PC-9 (cell line): ENCODE measurements around the gene TAF3.

Experiments used
- CTCF ChIP-seq: fragments of 200-600 bp; sonication (generic); conservative IDR thresholded peaks from 2 replicates; pipeline ENCODE4 v1.6.1; 2017; ENCODE audit warnings: mixed run types, antibody characterized with exemption, mild to moderate bottlenecking, moderate library complexity
- EZH2 ChIP-seq: fragments of 200-600 bp; sonication (generic); IDR thresholded peaks from 2 replicates; pipeline ENCODE4 v1.8.0; 2017; ENCODE audit warnings: antibody characterized with exemption, low read depth

- no peak for TF ChIP-seq CTCF
- no peak for TF ChIP-seq EZH2
Observed at GRCh38 chr10:8044908-8045725, 226.8 kb downstream of the TAF3 start.
